ENCODE data around the gene TMEM88.
"Not testable (repeated sequence)": the region's sequence is repeated elsewhere in the genome, so short reads cannot be mapped to it uniquely, and the experiment has no call there.

The TMEM88 gene

DNA sequence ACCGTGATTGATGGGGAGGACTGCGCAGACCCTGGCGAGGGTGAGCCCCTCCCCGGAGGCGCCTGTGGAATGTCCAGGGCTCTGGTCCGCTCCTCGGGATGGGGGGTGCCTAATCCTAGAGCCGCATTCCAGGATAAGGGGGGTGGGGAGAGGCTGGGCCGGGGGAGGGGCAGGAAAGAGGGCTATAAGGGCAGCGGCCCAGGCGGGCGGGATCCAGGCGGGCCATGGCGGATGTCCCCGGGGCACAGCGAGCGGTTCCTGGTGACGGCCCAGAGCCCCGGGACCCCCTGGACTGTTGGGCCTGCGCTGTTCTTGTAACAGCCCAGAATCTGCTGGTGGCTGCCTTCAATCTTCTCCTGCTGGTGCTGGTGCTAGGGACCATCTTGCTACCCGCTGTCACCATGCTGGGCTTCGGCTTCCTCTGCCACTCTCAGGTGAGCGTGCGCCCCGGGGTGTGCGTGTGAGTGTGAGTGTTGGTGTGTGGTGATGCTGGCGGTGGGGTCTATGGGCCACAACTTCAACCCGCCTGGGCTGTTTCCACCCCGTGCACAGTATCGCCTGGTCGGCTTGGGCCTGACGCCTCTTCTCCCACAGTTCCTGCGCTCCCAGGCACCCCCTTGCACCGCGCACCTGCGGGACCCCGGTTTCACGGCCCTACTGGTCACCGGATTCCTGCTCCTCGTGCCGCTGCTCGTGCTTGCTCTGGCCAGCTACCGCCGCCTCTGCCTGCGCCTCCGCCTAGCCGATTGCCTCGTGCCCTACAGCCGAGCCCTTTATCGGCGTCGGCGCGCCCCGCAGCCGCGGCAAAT lies at the start of gene TMEM88:
Gene TMEM88, plus strand, starts transcription at position 216 of the 809 bp plus-strand sequence. Its CDS starts 9 bp downstream, at position 225.
- DNase-seq (ENCODE audit: low read depth in 3 of 3): no peak

DNA sequence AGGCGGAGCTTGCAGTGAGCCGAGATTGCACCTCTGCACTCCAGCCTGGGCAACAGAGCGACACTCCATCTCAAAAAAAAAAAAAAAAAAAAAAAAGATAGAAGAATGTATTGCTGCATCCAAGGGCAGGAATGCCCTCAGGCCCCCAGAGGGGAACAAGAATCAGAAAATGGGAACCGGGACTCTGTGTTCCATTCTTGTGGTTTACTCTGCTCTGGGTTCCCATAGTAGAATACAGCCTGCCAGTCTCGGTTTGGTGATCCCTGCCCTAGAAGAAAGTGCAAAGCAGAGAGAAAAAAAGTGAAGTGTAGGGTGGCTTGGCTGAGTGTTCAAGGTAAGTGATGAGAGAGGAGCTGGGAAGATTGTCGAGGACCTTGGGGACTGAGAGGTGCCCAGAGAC lies 48.3 kb upstream of the TMEM88 start:
- no peak for DNase-seq (ENCODE audit: low read depth in 3 of 3)

DNA sequence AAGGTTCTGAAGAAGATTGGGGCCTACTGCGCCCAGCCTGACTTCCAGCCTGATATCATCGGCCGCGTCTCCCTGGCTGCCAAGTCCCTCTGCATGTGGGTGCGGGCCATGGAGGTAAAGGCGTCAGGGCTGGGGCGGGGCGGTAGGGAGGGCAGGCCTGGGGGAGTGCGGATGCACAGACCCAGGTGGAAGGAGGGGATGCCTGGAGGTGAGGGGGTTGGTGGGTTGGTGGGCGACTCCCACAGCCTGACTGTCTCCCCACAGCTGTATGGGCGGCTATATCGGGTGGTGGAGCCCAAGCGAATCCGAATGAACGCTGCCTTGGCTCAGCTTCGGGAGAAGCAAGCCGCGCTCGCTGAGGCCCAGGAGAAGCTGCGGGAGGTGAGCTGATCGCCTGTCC lies 47.7 kb upstream of the TMEM88 start:
- no peak for DNase-seq (ENCODE audit: low read depth in 3 of 3)

GRCh38 chr17:7809086-7809790 lies 45.6 kb upstream of the TMEM88 start:
- no peak for DNase-seq (ENCODE audit: low read depth in 3 of 3)

DNA sequence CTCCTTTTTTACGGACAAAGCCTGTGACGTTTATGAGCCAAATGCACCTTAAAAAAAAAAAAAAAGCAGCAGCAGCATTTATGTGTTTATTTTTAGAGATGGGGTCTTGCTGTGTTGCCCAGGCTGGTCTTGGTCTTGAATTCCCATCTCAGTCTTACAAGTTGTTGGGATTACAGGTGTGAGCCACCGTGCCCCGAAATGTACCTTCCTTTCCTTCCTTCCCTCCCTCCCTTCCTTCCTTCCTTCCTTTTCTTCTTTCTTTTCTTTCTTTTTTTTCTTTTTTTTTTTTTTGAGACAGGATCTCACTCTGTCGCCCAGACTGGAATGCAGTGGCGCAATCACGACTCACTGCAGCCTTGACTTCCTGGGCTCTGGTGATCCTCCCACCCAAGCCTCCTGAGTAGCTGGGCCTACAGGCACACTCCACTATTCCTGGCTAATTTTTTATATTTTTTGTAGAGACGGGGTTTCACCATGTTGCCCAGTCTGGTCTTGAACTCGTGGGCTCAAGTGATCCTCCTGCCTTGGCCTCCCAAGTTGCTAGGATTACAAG lies 45.0 kb upstream of the TMEM88 start:
- DNase-seq (ENCODE audit: low read depth in 3 of 3): not testable (repeated sequence)

DNA sequence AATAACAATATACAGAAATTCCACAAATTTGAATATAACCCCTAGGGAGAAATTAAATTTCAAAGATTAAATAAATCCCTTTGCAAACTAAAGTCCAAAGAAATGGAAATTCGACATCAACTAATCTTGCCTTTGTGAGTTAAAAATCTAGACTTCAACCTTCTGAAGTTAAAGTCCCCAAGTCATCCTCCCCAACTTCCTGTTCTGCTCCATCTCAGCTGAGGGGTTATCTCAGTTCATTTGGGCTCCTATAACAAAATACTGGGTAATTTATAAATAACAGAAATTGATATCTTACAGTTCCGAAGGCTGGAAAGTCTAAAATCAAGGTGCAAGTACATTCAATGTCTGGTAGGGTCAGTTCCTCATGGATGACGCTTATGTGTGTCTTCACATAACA lies 43.6 kb upstream of the TMEM88 start:
- no peak for DNase-seq (ENCODE audit: low read depth in 3 of 3)

- no peak for DNase-seq (ENCODE audit: low read depth in 3 of 3)
Observed at GRCh38 chr17:7814969-7815368, 39.9 kb upstream of the TMEM88 start.

DNA sequence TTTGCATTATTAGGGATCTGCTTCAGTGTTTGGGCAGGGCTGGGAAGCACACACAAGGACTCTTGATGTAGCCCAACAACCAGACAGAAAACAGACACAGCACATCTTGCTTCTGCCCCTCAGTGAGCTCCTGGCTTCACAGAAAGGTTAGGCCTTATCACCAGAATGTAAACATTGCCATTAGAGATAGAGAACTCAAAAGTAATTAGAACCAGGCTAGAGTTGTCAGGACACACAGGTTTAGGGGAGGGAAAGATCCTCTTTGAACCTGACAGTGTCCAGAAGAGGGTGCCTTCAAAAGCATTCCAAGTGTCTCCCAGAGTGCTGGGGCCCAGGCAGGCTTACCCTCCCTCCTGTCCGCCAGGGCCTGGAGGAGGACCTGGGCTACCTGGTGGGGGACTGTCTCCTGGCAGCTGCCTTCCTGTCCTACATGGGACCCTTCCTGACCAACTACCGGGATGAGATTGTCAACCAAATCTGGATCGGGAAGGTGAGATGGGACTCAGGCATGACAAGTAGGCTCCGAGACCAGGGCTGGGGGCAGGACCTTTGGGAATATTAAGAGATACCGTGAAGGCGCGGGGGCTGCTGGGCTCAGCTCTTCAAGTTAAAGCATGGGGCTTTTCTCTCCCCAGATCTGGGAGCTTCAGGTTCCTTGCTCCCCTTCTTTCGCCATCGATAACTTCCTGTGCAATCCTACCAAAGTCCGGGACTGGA lies 37.8 kb upstream of the TMEM88 start:
- DNase-seq (ENCODE audit: low read depth in 3 of 3): no peak

DNA sequence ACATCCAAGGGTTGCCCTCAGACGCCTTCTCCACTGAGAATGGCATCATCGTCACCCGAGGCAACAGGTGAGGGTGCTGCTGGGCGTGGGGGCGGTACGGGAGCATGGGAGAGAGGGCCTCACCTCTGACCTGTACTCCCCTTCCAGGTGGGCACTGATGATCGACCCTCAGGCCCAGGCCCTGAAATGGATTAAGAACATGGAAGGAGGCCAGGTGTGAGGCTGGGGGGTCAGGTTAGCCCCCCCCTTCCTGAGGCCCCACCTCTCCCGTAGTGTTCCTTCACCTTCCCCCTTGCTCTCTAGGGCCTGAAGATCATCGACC lies 37.3 kb upstream of the TMEM88 start:
- no peak for DNase-seq (ENCODE audit: low read depth in 3 of 3)

DNA sequence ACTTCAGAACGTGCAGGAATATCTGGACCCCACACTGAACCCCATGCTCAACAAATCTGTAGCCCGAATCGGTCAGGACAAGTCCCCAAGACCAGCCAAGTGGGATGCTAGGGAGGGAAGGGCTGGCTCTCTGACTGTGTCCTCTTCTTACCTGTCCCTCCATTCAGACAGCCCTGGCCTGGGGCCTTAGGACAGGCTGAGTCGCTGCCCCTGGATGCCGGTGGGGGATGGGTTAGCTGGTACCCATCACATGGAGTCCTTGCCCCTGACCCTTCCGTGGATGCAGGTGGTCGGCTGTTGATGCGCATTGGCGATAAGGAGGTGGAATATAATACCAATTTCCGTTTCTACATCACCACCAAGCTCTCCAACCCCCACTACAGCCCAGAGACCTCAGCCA lies 36.8 kb upstream of the TMEM88 start:
- no peak for DNase-seq (ENCODE audit: low read depth in 3 of 3)

- no peak for DNase-seq (ENCODE audit: low read depth in 3 of 3)
Observed at GRCh38 chr17:7818746-7819645, 35.9 kb upstream of the TMEM88 start.

- DNase-seq (ENCODE audit: low read depth in 3 of 3): no peak
Observed at GRCh38 chr17:7820231-7820630, 34.6 kb upstream of the TMEM88 start.

GRCh38 chr17:7822126-7822525 lies 32.7 kb upstream of the TMEM88 start:
- DNase-seq (ENCODE audit: low read depth in 3 of 3): no peak

- DNase-seq (ENCODE audit: low read depth in 3 of 3): no peak
Observed at GRCh38 chr17:7823581-7824001, 31.3 kb upstream of the TMEM88 start.

DNA sequence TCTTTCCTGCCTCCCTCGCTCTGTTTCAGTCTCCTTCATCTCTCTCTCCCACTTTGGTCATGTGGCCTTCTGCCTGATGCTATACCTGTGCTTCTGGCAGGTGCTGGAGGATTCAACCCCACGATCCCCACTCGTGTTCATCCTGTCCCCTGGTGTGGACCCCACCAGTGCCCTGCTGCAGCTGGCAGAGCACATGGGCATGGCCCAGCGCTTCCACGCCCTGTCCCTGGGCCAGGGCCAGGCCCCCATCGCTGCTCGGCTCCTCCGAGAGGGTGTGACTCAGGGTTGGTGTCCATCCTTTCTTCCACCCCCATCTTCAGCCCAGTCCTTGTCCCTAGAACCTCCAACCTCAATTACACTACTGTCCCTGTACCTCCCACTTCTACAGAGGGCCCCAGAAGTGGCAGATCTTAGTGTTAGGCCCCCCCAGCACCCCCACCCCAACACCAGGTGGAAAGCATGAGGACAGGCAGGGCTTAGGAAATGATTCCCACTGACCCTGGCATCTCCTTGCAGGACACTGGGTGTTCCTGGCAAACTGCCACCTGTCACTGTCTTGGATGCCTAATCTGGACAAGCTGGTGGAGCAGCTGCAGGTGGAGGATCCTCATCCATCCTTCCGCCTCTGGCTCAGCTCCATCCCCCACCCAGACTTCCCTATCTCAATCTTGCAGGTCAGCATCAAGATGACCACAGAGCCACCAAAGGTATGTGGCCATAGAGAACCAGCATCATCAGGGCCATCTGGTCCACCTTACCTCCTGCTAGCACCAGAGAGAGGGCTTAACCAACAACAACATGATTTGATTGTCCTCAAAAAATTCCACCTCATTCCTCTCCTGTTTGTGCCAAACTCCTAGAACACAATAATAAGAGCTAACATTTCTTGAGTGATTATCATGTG lies 30.6 kb upstream of the TMEM88 start:
- no peak for DNase-seq (ENCODE audit: low read depth in 3 of 3)

- DNase-seq (ENCODE audit: low read depth in 3 of 3): no peak
Observed at GRCh38 chr17:7825206-7825990, 29.5 kb upstream of the TMEM88 start.

- DNase-seq (ENCODE audit: low read depth in 3 of 3): no peak
Observed at GRCh38 chr17:7830616-7831015, 24.2 kb upstream of the TMEM88 start.

DNA sequence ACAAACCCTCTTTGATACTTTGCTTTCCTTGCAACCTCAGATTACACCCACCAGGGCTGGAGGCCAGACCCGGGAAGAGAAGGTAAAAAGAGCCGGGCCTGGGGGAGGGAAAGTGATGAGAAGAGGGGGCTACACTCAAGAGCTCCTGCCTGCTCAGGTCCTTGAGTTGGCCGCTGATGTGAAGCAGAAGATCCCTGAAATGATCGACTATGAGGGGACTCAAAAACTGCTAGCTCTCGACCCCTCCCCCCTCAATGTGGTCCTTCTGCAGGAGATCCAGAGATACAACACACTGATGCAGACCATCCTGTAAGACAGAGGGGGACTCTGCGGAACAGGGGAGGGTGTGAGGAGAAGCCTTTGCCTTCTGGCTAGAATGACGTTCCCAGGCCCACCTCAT lies 23.6 kb upstream of the TMEM88 start:
- DNase-seq (ENCODE audit: low read depth in 3 of 3): no peak

DNA sequence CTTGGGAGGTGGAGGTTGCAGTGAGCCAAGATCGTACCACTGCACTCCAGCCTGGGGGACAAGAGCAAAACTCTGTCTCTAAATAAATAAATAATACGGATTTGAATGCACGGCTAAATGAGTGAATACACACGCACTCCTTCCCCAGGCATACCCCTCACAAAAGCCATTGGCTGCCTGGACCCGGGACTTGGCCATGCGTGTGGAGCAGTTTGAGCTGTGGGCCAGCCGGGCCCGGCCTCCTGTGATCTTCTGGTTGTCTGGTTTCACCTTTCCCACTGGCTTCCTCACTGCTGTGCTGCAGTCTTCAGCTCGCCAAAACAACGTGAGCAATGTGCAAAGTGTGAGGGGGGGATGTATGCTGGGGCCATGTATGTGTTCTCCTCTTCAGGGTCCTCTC lies 22.4 kb upstream of the TMEM88 start:
- DNase-seq (ENCODE audit: low read depth in 3 of 3): no peak

Data from stimulated activated CD4-positive, alpha-beta T cell treated with anti-CD3 and anti-CD28 coated beads, TNF-alpha, amount 100 ng/mL, for 24 hours (primary cell).